ENCODE results near the gene C5AR2.

- TF ChIP-seq CTCF (conservative IDR thresholded peaks at IDR 0.05; ENCODE audit: low read depth in 2 of 2): no peak
- TF ChIP-seq REST (IDR thresholded peaks at IDR 0.05; ENCODE audit: unreplicated experiment): no peak
- no peak for TF ChIP-seq EZH2 (IDR thresholded peaks at IDR 0.05; ENCODE audit: low read depth, unreplicated experiment)
- no peak for TF ChIP-seq EZH2phosphoT487 (IDR thresholded peaks at IDR 0.05; ENCODE audit: unreplicated experiment)
- no peak for TF ChIP-seq POLR2AphosphoS5 (IDR thresholded peaks at IDR 0.05; ENCODE audit: low read depth)
- TF ChIP-seq JUNB (IDR thresholded peaks at IDR 0.05; ENCODE audit: unreplicated experiment): no peak
- no peak for TF ChIP-seq ZNF114 (CRISPR knock-in tag; IDR thresholded peaks at IDR 0.05)
- TF ChIP-seq CREB1 (CRISPR knock-in tag; IDR thresholded peaks at IDR 0.05; ENCODE audit: low read depth): no peak
Measured at GRCh38 chr19:47372603-47373002, 40.6 kb downstream of the C5AR2 start.

Measured in GM23338 (cell line).